HG03280 (cell line): ENCODE measurements around the gene PLAC9.
A peak's percentile ranks its signal among the peaks of the same experiment; 100 is the strongest.

Experiments used
- ATAC-seq: cut with Tn5 transposase; IDR thresholded peaks from one replicate; pipeline ENCODE4 v1.9.1; 2021; ENCODE audit warnings: mild to moderate bottlenecking, moderate library complexity; ENCODE audit not compliant: unreplicated experiment

The PLAC9 gene

GRCh38 chr10:80177781-80178636 is 45.5 kb downstream of the PLAC9 start:
- ATAC-seq: no peak

GRCh38 chr10:80182986-80183385 is 50.5 kb downstream of the PLAC9 start:
- ATAC-seq: no peak

GRCh38 chr10:80183436-80183835 is 50.9 kb downstream of the PLAC9 start:
- no peak for ATAC-seq

GRCh38 chr10:80184291-80184690 is 51.8 kb downstream of the PLAC9 start:
- ATAC-seq: no peak

- ATAC-seq: no peak
Observed at GRCh38 chr10:80185578-80186299, 53.2 kb downstream of the PLAC9 start.

GRCh38 chr10:80186364-80187012 is 54.0 kb downstream of the PLAC9 start:
- ATAC-seq: no peak

- ATAC-seq: no peak
Observed at GRCh38 chr10:80187060-80187459, 54.5 kb downstream of the PLAC9 start.

- peak; percentile 92 for ATAC-seq
Observed at GRCh38 chr10:80187465-80188409, 55.2 kb downstream of the PLAC9 start.

GRCh38 chr10:80188713-80189112 is 56.2 kb downstream of the PLAC9 start:
- no peak for ATAC-seq

GRCh38 chr10:80191589-80192270 is 59.2 kb downstream of the PLAC9 start:
- ATAC-seq: no peak

- no peak for ATAC-seq
Observed at GRCh38 chr10:80192553-80192952, 60.0 kb downstream of the PLAC9 start.

GRCh38 chr10:80194373-80195045 is 62.0 kb downstream of the PLAC9 start:
- no peak for ATAC-seq
